Stimulated activated naive CD4-positive, alpha-beta T cell treated with Interleukin-2 at 50 U/mL for 16 hours (primary cell): ENCODE results near the gene TCIRG1.
A peak's percentile ranks its signal among the peaks of the same experiment; 100 is the strongest.

ENCODE experiments used
- DNase-seq: peaks from one replicate; lab custom pipeline; 2025; lab: John Stamatoyannopoulos, UW

The TCIRG1 gene

DNA sequence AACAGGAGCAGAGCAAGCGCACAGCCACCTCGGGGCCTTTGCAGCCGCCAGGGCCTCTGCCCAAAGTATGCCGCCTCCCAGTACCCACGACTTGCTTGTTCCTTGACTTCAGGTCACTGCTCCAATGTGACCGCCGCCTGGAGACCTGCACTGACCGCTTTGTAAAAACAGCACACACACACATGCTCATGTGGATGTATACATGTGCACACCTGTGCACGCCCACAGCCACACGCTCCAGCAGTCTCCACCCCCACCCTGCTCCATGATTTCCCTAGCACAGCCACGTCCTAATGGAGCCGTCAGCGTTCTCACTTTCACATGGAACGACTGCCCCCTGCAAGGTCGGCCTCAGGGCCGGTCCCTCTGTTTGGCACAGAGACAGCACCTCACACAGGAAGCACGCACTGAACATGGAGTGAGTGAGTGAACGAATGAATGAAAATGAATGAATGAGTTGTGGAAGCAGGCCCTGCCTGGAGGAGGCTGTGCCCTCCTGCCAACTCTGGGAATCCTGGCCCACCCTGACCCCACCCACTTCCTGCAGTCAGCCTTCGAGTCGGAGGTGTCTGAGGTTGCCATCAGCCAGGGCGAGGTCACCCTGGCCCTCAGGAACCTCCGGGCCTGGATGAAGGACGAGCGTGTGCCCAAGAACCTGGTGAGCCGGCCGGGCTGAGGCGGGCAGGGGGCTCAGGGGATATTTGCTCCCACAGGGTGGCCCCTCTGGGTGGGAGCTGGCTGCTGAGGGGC lies 20.7 kb upstream of the TCIRG1 start:
- no peak for DNase-seq

DNA sequence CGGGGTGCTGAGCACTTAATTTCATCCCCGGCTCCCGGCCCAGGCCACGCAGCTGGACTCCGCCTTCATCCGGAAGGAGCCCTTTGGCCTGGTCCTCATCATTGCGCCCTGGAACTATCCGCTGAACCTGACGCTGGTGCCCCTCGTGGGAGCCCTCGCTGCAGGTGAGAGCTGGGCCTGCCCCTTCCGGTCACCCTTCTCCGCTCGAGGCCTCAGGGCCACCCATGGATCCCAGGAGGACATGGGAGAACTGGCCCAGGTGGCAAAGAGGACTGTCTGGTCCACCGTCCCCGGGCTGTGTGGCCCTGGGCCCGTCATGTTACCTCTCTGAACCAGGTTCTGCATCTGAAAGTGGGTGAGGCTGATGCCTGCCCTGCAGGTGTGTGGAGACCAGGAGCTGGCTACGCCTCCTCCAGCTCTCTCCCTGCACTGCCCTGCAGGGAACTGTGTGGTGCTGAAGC lies 20.1 kb upstream of the TCIRG1 start:
- DNase-seq = no peak

DNA sequence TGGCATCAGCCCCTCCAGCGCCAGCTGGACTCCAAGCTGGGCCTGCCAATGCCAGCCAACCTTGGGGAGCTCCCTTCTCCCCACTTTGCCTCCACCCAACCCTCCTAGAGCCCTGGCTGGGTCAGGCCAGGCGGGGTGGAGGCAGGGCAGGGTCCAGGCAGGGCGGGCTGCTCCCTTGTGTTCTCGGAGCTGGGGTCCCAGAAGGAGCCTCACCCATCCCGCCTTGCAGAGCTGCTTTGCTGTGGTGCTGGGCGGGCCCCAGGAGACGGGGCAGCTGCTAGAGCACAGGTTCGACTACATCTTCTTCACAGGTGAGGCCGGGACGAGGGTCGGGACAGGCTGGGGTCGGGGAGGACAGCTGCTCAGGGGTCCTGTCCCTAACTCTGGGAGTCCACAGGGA lies 19.3 kb upstream of the TCIRG1 start:
- DNase-seq = no peak

- DNase-seq = no peak
Observed at GRCh38 chr11:68020575-68020974, 18.2 kb upstream of the TCIRG1 start.

GRCh38 chr11:68021167-68021787 lies 17.5 kb upstream of the TCIRG1 start:
- no peak for DNase-seq

- DNase-seq = no peak
Observed at GRCh38 chr11:68022531-68022930, 16.3 kb upstream of the TCIRG1 start.

DNA sequence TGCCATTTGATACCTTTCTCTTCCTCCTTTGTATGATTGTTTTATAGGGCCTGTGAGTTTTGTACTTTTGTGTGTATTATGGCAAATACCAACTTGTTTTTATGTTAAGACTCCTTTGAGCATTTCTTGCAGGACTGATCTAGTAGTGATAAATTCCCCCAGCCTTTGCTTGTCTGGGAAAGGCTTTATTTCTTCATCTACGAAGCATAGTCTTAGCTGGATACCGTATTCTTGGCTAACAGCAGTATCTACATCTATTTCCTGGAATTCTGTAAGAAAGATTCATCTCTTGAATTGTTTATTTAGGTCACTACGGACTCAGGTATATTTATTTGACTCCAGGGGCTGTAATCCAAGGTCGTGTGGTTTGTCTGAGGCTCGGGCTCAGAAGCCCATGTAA lies 14.3 kb upstream of the TCIRG1 start:
- no peak for DNase-seq

- no peak for DNase-seq
Observed at GRCh38 chr11:68025047-68025446, 13.8 kb upstream of the TCIRG1 start.

DNA sequence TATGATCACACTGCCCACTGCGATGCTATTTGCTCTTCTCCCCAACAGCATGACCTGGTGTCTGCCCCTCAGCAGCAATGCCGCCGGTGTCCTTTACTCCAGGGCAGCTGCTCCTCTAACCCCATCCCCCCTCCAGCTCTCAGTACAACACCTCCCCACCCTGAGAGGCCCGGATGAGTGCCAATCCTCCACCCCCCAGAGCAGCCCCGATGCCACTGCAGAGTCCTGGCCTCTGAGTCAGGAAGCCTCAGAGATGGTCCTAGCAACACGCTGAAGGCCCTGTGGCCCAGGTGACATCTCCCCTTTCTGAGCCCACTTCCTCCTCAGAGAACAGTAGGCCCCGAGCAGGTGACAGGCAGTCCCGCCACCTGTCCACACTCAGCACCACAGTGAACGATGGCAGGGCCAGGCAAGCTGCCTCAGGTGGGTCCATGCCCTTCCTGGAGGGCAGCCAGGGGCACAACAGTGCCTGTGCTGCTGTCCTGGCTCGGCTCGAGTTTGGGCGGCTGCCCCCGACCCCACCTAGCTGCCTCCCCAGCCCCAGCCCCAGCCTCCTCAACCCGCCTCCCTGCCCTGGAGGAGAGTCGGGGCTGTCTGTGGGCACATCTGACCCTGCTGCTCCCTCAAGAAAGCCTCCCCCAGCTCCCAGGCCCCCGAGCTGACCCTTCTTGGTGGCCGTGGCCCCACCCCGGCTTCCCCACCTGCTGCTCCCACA lies 12.3 kb upstream of the TCIRG1 start:
- DNase-seq = no peak

- no peak for DNase-seq
Observed at GRCh38 chr11:68027667-68028066, 11.2 kb upstream of the TCIRG1 start.

DNA sequence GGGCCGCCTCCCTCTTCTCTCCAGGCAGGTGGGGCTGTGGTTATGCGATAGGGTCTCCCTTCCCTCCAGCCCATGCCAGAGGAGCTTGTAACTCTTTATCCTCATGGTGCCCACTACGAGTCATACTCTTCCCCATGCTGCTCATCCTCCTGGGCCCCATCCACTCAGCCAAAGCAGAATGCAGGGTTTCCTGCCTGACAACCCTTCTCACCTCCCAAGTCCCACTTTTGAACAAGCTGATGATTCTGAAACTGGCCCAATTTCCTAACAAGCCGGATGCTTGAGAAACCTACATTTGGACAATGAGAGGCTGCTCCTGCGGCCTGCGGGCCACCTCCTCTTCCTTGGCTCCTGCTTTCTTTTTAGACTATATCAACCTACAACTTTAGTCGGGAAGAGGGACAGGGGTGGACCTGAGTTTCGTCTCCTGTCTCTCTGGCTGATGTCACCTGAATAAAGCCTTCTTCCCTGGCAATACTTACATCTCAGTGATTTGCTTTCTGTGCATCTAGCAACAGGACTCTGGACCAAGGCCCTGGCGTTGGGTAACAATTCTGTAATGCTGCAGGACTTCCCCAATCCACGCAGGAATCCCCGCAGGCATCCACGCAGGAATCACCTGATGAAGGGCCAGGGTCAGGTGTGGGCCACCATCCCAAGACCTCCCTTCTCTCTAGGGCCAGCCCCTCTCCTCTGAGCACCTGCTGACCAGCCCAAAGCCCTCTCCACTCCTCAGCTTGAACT lies 9.9 kb upstream of the TCIRG1 start:
- no peak for DNase-seq

- peak; percentile 98 for DNase-seq
Observed at GRCh38 chr11:68030318-68031143, 8.3 kb upstream of the TCIRG1 start, which contains the start of gene NDUFS8. TSS of gene NDUFS8 (plus strand) at chr11:68030681. CDS start at chr11:68032152, 1,471 bp downstream.

DNA sequence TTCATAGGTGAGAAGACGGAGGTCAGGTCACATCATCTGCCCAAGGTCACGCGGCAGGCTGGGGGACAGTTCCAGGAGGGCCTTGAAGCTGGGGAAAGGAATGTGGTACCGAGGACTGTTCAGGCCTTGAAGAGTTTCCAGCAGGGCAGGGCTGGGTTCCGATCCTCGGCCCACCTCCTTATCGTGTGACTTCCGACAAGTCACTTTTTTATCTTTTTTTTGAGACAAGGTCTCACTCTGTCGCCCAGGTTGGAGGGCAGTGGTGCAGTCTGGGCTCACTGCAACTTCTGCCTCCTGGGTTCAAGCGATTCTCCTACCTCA lies 7.7 kb upstream of the TCIRG1 start:
- no peak for DNase-seq

- DNase-seq = no peak
Observed at GRCh38 chr11:68032003-68032402, 6.8 kb upstream of the TCIRG1 start.

DNA sequence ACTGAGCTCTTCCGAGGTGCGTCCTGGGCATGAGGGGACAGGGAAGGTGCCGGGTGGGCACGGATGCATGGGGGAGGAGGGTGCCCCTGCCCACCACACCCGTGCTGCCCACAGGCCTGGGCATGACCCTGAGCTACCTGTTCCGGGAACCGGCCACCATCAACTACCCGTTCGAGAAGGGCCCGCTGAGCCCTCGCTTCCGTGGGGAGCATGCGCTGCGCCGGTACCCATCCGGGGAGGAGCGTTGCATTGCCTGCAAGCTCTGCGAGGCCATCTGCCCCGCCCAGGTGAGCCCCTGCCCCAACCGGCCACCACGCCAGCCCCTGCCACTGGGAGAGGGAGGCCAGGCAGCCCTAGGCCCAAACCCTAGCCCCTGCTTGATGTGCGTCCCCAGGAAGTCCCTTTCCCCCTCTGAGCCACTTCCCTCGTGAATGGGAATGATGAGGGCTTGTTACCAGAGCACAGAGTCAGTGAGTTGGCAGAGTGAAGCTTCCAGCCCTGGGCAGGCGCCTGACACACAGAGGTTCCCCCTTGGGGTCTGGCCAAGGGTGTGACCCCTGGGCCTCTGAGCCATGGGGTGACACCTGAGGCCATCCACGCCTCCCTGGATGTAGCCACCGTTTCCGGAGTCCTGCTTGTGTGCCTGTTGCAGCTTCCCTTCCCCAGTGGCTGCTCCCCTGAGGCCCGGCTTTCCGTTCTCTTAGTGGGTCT lies 5.7 kb upstream of the TCIRG1 start:
- DNase-seq = no peak

DNA sequence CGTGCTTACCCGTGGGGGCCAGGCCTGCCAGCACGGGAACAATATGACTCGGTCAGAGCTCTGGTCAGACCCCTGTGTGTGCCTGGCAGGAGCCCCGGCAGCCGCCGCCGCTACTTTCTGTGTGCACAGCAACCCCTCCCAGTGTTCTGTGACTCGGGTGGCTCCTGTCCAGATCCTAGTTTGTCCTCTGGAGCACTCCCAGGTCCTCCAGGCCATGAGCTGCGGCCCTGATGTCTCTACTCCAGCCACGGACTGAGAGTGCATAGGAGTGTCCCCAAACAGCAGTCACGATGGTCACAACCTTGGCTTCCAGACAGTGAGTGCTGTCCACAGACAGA lies 5.1 kb upstream of the TCIRG1 start:
- no peak for DNase-seq

DNA sequence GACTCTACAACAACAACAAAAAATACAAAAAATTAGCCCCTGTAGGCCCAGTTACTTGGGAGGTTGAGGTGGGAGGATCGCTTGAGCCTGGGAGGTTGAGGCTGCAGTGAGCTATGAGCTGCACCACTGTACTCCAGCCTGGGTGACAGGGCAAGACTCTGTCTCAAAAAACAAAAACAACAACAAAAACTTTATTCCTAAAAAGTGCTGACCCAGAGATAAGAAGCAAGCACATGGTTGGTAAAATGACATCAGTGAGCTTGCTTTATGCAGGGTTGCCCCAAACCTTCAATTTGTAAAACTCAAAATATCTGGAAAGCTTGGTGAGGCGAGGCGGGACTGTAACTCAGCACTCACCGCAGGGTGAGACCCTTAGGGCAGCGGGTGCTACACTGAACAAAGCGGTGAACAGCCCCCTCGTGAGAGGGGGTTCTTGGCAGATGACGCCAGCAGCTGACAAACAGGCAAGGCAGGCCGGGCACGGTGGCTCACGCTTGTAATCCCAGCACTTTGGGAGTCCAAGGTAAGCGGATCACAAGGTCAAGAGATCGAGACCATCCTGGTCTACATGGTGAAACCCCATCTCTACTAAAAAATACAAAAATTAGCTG lies 3.5 kb upstream of the TCIRG1 start:
- DNase-seq = no peak

DNA sequence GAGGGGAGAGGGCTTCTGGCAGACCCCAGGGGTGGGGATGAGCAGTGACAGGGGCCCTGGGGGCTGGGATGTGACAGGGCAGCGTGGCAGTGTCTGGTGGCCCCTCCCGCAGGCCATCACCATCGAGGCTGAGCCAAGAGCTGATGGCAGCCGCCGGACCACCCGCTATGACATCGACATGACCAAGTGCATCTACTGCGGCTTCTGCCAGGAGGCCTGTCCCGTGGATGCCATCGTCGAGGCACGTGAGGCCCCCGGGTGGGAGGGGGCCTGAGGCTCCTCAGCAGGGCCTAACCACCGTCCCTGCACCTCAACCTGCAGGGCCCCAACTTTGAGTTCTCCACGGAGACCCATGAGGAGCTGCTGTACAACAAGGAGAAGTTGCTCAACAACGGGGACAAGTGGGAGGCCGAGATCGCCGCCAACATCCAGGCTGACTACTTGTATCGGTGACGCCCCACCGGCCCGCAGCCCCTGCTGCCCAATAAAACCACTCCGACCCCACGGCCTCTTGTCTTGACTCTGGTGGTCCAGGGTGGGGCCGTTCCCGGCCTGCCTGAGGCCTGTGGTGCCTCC lies 2.6 kb upstream of the TCIRG1 start:
- no peak for DNase-seq

DNA sequence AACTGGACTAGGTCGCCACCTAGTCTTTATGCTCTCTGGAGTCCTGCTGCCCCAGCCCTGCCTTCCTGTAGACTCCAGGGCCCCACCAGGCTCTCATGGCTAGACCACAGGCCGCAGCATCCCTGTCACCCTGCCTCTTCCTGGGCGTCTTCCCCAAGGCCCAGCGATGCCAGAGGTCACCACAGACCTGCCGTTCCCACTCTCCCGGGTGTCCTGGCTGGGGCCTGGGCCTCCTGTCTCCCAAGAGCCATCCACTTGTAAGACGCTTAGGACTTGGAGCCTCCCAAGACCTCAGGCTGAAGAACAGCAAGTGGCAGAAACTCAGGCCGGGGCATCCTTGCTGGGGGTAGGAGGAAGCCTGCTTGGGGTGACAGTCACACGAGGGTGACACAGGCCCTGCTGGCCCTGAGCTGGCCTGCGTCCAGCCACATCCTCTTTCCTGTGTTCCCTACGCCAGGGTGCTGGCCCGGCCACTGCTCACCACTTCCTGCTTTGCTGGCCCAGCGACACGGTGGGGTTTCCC lies 2.0 kb upstream of the TCIRG1 start:
- no peak for DNase-seq
